KMS-11 (cell line): ENCODE results near the gene IER3IP1.

Source experiments
- H2AFZ ChIP-seq: fragments of 200-600 bp; sonication (generic); 2 replicates; pipeline ENCODE4 v1.6.1; 2016; ENCODE audit warnings: antibody characterized with exemption, mixed run types, low read depth
- H3K27ac ChIP-seq: fragments of 200-600 bp; sonication (generic); 2 replicates; pipeline ENCODE4 v1.6.1; 2016; ENCODE audit warnings: mild to moderate bottlenecking, mixed run types
- H3K27me3 ChIP-seq: fragments of 200-600 bp; sonication (generic); 2 replicates; pipeline ENCODE4 v1.6.1; 2017; ENCODE audit warnings: mild to moderate bottlenecking, low read depth, mixed run types, moderate library complexity; ENCODE audit not compliant: insufficient read depth
- H3K36me3 ChIP-seq: fragments of 200-600 bp; sonication (generic); 2 replicates; pipeline ENCODE4 v1.6.1; 2017; ENCODE audit warnings: mild to moderate bottlenecking, mixed run types; ENCODE audit not compliant: insufficient read depth
- H3K4me1 ChIP-seq: fragments of 200-600 bp; sonication (generic); 2 replicates; pipeline ENCODE4 v1.6.1; 2016; ENCODE audit warnings: mild to moderate bottlenecking, low read depth, mixed run types; ENCODE audit not compliant: poor library complexity, severe bottlenecking
- H3K4me2 ChIP-seq: fragments of 200-600 bp; sonication (generic); 2 replicates; pipeline ENCODE4 v1.7.0; 2016; ENCODE audit warnings: mild to moderate bottlenecking, mixed run types
- H3K4me3 ChIP-seq: fragments of 200-600 bp; sonication (generic); IDR thresholded peaks from 2 replicates; pipeline ENCODE4 v1.6.1; 2017; ENCODE audit warnings: low read depth, low read length, mixed read lengths; ENCODE audit not compliant: insufficient read depth
- H3K79me2 ChIP-seq: fragments of 200-600 bp; sonication (generic); 2 replicates; pipeline ENCODE4 v1.6.1; 2016; ENCODE audit warnings: low read depth, mixed run types; ENCODE audit not compliant: insufficient read depth
- H3K9ac ChIP-seq: fragments of 200-600 bp; sonication (generic); 2 replicates; pipeline ENCODE4 v1.6.1; 2016; ENCODE audit warnings: mild to moderate bottlenecking, mixed run types
- H4K20me1 ChIP-seq: fragments of 200-600 bp; sonication (generic); 2 replicates; pipeline ENCODE4 v1.6.1; 2016; ENCODE audit warnings: mild to moderate bottlenecking, mixed run types; ENCODE audit not compliant: insufficient read depth
- TF ChIP-seq, protein P1 (sequence below): fragments of 200-600 bp; sonication (generic); conservative IDR thresholded peaks from 2 replicates; pipeline ENCODE4 v1.6.1; 2017; ENCODE audit warnings: low read depth, mild to moderate bottlenecking, antibody characterized with exemption, low read length, moderate library complexity, mixed read lengths

The IER3IP1 gene

GRCh38 chr18:47174545-47175116 lies 1.5 kb downstream of the IER3IP1 start:
- H3K27ac ChIP-seq, result no peak overlapping the region
- TF ChIP-seq, protein P1, sequence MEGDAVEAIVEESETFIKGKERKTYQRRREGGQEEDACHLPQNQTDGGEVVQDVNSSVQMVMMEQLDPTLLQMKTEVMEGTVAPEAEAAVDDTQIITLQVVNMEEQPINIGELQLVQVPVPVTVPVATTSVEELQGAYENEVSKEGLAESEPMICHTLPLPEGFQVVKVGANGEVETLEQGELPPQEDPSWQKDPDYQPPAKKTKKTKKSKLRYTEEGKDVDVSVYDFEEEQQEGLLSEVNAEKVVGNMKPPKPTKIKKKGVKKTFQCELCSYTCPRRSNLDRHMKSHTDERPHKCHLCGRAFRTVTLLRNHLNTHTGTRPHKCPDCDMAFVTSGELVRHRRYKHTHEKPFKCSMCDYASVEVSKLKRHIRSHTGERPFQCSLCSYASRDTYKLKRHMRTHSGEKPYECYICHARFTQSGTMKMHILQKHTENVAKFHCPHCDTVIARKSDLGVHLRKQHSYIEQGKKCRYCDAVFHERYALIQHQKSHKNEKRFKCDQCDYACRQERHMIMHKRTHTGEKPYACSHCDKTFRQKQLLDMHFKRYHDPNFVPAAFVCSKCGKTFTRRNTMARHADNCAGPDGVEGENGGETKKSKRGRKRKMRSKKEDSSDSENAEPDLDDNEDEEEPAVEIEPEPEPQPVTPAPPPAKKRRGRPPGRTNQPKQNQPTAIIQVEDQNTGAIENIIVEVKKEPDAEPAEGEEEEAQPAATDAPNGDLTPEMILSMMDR, result no peak
- H4K20me1 ChIP-seq, result no peaks in the 10 kb centered on the region
- peaks cover 40% of the 10 kb centered on the region for H3K4me1 ChIP-seq
- no peaks in the 10 kb centered on the region for H3K36me3 ChIP-seq
- peaks cover 52% of the 10 kb centered on the region for H3K79me2 ChIP-seq
- H3K4me2 ChIP-seq, result peak overlapping the region; percentile 93
- no peak overlapping the region for H2AFZ ChIP-seq
- peak overlapping the region; percentile 77; the same call in 1 of the 2 replicates for H3K9ac ChIP-seq
- H3K27me3 ChIP-seq, result no peaks in the 10 kb centered on the region
- H3K4me3 ChIP-seq, result no peak overlapping the region

DNA sequence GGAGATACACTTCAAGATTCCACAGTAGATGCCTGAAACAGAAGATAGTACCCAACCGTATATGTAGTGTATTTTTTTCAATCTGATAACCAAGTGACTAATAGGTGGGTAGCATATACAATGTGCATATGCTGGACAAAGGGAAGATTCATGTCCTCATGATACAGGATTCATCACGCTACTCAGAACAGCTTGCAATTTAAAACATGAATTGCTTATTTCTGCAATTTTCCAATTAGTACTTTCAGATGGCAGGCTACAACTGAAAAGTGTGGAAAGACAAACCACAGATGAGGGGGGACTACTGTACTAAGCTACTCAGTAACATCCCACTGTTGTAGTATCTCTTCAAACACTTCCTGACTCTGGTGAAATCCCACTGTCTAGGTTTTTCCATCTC lies 3.7 kb downstream of the IER3IP1 start:
- Histone ChIP-seq H4K20me1 (peaks cover under 1% of the 10 kb centered on the region; the same call in 1 of the 2 replicates), H3K27me3 (no peaks in the 10 kb centered on the region), H3K4me1 (peaks cover 58% of the 10 kb centered on the region), H3K9ac (no peak overlapping the region), H3K4me2 (no peak overlapping the region), H3K36me3 (no peaks in the 10 kb centered on the region), H3K27ac (no peak overlapping the region), H2AFZ (no peak overlapping the region), H3K79me2 (peaks cover 72% of the 10 kb centered on the region), H3K4me3 (no peak overlapping the region)
- TF ChIP-seq, protein P1, result no peak

DNA sequence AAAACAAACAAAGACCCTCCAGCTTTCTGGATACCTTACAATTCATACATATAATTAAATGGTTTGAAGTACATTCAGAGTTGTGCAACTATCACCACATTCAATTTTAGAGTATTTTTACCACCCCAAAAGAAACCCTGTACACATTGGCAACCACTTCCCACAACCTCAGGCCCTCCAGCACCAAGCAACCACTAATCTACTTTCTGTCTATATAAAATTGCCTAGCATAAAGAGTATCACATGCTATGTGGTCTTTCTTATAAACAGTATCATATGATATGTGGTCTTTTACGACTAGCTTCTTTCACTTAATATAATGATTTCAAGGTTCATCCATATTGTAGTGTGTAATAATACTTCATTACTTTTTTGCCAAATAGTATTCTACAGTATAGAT lies 7.3 kb downstream of the IER3IP1 start:
- H3K27ac ChIP-seq, result no peak overlapping the region
- H3K36me3 ChIP-seq, result no peaks in the 10 kb centered on the region
- TF ChIP-seq, protein P1, result no peak
- no peak overlapping the region for H2AFZ ChIP-seq
- no peak overlapping the region; the same call in 1 of the 2 replicates for H3K4me2 ChIP-seq
- peaks cover 82% of the 10 kb centered on the region for H3K4me1 ChIP-seq
- no peak overlapping the region for H3K4me3 ChIP-seq
- peaks cover 6% of the 10 kb centered on the region for H4K20me1 ChIP-seq
- H3K27me3 ChIP-seq, result no peaks in the 10 kb centered on the region
- no peak overlapping the region for H3K9ac ChIP-seq
- peaks cover 82% of the 10 kb centered on the region; the same call in 1 of the 2 replicates for H3K79me2 ChIP-seq

GRCh38 chr18:47168509-47168908 lies 7.7 kb downstream of the IER3IP1 start:
- Histone ChIP-seq H3K4me1 (peaks cover 82% of the 10 kb centered on the region), H3K36me3 (no peaks in the 10 kb centered on the region), H3K27me3 (no peaks in the 10 kb centered on the region), H3K79me2 (peaks cover 82% of the 10 kb centered on the region; the same call in 1 of the 2 replicates), H3K4me2 (no peak overlapping the region; the same call in 1 of the 2 replicates), H3K9ac (no peak overlapping the region), H3K27ac (no peak overlapping the region), H3K4me3 (no peak overlapping the region), H4K20me1 (peaks cover 6% of the 10 kb centered on the region), H2AFZ (no peak overlapping the region)
- TF ChIP-seq, protein P1, result no peak
